HuH-7 (cell line): ENCODE measurements around the gene SSX3.
"Not testable (repeated sequence)": the region's sequence is repeated elsewhere in the genome, so short reads cannot be mapped to it uniquely, and the experiment has no call there.

Experiments used
- DNase-seq: peaks from one replicate; pipeline ENCODE4 v3.0.0; 2011; ENCODE audit warnings: low spot score

SSX3 gene

GRCh38 chrX:48356315-48357094, at the start of gene SSX3:
Gene SSX3 (minus strand): TSS chrX:48356703. CDS start chrX:48355249, 1,454 bp downstream.
- DNase-seq = not testable (repeated sequence)

- not testable (repeated sequence) for DNase-seq
These were observed 41.3 kb upstream of the SSX3 start for GRCh38 chrX:48397825-48398224.

GRCh38 chrX:48396931-48397330, 40.4 kb upstream of the SSX3 start:
- DNase-seq = not testable (repeated sequence)

- DNase-seq = not testable (repeated sequence)
These were observed 26.7 kb upstream of the SSX3 start, which contains the start of gene SSX4 for GRCh38 chrX:48383239-48383638. Gene SSX4 (plus strand): TSS chrX:48383539. CDS start chrX:48384054, 515 bp downstream.

GRCh38 chrX:48370408-48370807, 13.9 kb upstream of the SSX3 start:
- DNase-seq = not testable (repeated sequence)

- not testable (repeated sequence) for DNase-seq
These were observed 11.4 kb upstream of the SSX3 start for GRCh38 chrX:48367717-48368408.

GRCh38 chrX:48359281-48359680, 2.8 kb upstream of the SSX3 start:
- DNase-seq = not testable (repeated sequence)

GRCh38 chrX:48357681-48358080, 1.2 kb upstream of the SSX3 start:
- no peak for DNase-seq

- not testable (repeated sequence) for DNase-seq
These were observed 10.4 kb downstream of the SSX3 start for GRCh38 chrX:48346059-48346458.

GRCh38 chrX:48313996-48314395, 42.5 kb downstream of the SSX3 start:
- not testable (repeated sequence) for DNase-seq

GRCh38 chrX:48306175-48306574, 50.3 kb downstream of the SSX3 start:
- DNase-seq = no peak
